Thoracic aorta endothelial cell (primary cell): Measurements from ENCODE around the gene BAIAP2. TPM values are rescaled to one million over a fixed set of nuclear protein-coding genes. Genes with fewer than 3 reads are reported as not detected.

Experiments used
- small RNA-seq: library from RNA; depleted of rRNA; stranded (forward); fragments of <200 nt; gene quantifications from one replicate; pipeline ENCODE3, GENCODE V24; 2012
- total RNA-seq: library from RNA; depleted of rRNA; stranded (reverse); fragments of >200 nt; gene quantifications from 2 replicates; pipeline ENCODE4 v1.2.3, GENCODE V29; 2012

BAIAP2 gene, protein sequence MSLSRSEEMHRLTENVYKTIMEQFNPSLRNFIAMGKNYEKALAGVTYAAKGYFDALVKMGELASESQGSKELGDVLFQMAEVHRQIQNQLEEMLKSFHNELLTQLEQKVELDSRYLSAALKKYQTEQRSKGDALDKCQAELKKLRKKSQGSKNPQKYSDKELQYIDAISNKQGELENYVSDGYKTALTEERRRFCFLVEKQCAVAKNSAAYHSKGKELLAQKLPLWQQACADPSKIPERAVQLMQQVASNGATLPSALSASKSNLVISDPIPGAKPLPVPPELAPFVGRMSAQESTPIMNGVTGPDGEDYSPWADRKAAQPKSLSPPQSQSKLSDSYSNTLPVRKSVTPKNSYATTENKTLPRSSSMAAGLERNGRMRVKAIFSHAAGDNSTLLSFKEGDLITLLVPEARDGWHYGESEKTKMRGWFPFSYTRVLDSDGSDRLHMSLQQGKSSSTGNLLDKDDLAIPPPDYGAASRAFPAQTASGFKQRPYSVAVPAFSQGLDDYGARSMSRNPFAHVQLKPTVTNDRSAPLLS
- total RNA-seq = 10.6 and 14.0 TPM in 2 replicates

DNA sequence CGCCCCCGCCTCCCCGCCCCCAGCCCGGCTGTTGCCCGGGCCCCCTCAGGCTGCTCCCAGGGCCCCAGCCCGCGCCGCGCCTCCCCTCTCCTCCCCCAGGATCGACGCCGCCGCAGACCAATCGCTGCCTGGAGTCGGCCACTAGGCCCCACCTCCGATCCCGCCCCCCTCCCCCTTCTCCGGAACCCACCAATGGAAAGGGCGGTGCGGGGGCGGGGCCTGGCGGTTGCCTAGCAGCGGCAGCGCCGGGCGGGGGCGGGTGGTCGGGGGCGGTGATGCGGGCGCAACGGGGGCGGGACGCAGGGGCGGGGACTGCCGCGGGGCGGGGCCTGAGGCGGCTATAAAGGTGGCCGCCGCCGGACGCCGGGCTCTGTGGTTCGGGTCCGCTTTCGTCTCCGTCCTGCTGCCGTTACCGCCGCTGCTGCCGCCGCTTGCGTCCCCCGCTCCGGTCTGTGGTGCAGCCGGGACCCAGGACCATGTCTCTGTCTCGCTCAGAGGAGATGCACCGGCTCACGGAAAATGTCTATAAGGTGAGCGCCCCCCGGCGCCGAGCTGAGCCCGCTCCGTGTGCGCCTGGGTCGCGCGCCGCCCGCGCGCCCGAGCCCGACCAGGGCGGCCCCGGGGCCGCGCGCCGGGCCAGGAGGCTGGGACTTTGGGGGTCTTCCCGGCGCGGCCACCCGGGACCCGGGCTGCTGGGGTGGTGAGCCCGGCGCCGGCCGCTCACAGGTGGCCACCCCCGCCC lies at the start of gene BAIAP2:
Gene BAIAP2, plus strand, starts transcription at position 373 of the 742 bp plus-strand sequence. Its CDS starts 104 bp downstream, at position 477.

DNA sequence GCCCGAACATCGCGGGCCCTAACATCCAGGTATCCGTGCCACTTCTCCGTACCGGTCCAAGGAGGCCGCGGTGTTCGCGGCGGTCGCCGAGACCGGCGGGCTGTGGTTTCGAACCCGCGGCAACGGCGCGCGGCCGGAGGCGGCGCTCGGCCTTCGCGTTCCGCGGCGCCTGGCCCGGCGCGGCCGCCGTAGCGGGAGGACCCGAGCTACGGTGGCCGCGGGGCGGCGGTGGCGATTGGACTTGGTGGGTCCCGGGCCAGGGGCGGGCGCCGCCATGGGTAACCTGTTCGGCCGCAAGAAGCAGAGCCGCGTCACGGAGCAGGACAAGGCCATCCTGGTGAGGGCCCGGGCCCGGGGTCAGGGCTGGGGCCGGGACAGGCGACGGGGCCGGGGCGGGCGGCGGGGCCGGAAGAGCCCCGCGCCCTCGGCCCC lies 43.3 kb upstream of the BAIAP2 start, which contains the start of gene CHMP6:
Gene CHMP6, plus strand, starts transcription at position 197 of the 432 bp plus-strand sequence. Its CDS starts 78 bp downstream, at position 275.

DNA sequence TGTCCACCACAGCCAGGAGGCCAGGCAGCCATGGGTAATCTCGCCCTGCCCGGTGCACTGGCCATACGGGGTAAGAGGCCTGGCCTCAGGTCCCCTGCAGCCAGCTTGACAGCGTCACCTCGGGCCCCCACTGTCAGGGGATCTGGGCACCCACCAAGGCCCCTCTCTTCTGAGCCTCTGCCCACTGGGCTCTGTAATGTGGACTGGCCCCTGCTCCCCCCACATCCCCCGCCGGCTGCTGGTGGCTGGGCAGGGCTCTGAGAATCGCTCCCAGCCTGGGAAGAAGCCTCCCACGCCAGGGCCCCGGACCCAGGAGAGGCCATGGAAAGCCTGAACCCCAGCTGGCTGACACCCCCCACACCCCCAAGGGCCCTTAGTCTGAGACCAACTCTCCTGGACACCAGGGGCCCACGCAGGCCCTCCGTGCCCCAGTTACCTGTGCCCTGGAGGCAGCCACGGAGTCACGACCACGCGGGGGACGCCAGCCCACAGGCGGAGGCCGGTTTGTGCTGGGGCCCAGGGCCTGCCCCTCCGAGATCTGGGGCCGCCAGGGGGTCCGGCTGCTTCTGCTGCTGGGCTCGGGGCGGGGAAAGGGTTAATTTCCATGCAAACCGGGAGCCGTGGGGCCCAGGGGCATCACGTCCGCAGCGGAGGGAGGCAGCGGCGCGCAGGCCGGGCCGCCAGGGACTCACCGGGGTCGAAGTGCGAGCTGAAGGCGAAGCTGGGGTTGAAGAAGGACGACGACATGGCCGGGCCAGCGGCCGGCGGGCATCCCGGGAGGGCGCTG lies 130.5 kb downstream of the BAIAP2 start, which contains the start of gene PVALEF:
Gene PVALEF, plus strand, starts transcription at position 262 of the 787 bp plus-strand sequence. CDS start 15,720 bp downstream, outside the sequence.

DNA sequence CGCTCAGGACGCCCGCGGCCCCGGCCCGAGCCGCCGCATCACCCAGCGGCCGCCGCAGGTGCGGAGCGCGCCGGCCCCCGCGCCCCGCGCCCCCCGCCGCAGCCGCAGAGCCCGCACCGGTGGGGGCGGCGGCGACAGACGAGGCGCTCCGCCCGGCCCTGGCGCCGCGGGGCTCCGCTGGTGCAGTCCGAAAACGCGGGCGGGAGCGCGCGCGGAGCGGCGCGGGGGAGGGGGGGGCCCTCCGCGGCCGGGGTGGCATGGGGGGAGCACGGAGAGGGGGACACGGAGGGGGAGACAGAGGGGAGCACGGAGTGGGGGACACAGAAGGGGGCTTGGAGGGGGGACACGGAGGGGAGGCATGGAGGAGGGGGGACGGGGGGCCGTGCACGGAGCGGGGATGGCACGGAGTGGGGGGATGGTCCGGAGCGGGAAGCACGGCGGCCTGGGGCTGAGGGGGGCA lies 131.1 kb downstream of the BAIAP2 start, which contains the start of gene AATK:
Gene AATK, minus strand, starts transcription at position 189 of the 460 bp plus-strand sequence. CDS start 229 bp downstream, outside the sequence.

Small RNAs within 50 kb of the gene (small RNA-seq; reads per million reads assigned to genes)
- not detected for gene MIR1250
- gene MIR3065 = 0.42 reads per million
- 0.35 reads per million for gene MIR657

Other genes starting within 250 kb of the BAIAP2 start
- 28.9 and 30.6 TPM in 2 replicates for gene CHMP6, start 43.3 kb upstream of the BAIAP2 start, total RNA-seq
- not detected in 2 replicates for gene PVALEF, start 130.4 kb downstream of the BAIAP2 start, total RNA-seq
- gene AATK, start 131.1 kb downstream of the BAIAP2 start, total RNA-seq = 2.1 and 3.8 TPM in 2 replicates
- gene CEP131, start 187.8 kb downstream of the BAIAP2 start, total RNA-seq = 12.9 and 15.3 TPM in 2 replicates
- 17.8 and 21.2 TPM in 2 replicates for gene TEPSIN, start 203.9 kb downstream of the BAIAP2 start, total RNA-seq
- 30.9 and 42.2 TPM in 2 replicates for gene NDUFAF8, start 204.2 kb downstream of the BAIAP2 start, total RNA-seq